Hypothalamus (tissue), 51 donors: ENCODE results near the gene PSMA4.
"Not testable (repeated sequence)": the region's sequence is repeated elsewhere in the genome, so short reads cannot be mapped to it uniquely, and the experiment has no call there.

Source experiments
- DNase-seq, 51 donors: peaks; one replicate each; lab custom pipeline; 2025; lab: John Stamatoyannopoulos, UW

The PSMA4 gene

DNA sequence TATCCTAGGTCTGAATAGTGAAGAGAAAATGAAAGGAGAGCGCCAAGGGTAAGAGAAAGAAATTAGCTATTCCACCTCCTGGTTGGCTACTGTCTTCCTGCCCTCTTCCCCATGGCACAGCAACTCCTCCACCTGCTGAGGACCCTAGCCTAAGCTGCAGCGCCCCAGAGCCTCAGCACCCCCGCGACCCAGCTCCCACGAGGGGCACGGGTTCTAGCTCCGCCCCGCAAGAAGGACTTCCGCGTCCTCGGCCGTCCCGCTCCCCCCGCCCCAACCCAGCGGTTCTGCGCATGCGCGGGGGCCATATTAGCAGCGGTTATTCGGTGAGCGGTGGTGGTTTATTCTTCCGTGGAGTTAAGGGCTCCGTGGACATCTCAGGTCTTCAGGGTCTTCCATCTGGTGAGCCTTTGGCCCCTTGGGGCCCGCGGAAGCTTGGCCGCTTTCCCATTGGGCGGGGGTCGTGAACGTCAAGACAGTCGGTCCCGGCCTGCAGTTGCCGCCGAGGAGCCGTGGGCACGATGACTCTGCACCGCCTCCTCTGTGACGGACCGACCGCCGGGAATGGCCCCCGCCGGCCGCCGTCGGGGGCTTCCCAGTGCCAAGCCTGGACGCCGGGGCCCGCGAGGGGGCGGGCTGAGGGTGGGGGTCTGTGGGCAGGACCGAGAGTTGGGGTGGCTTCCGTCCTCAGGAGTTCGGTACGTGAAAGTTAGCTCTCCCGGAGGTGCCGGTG is at the start of gene PSMA4:
Gene PSMA4 (plus strand): TSS at position 304 of the 730 bp plus-strand sequence. CDS start 1,484 bp downstream, outside the sequence.
- peak; percentile 61 to 98 (median 87) for DNase-seq

DNA sequence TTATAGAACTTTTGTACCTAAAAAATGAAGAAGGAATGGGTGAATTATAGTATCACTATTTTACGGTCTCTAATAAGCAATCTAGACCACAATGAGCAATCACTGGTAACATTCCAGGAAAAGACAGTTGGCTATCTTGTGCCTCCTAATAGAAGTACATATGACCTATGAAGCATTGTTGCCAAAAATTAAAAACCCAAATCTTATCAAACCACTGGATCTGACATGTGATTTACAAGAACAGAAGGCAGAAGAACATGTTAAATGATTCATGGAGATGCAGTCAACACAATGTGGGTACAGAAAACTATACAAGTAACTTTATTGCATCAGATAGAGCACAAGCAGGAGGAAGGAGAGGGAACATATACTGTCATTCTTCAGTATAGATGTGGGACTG is 47.4 kb upstream of the PSMA4 start:
- no peak for DNase-seq

DNA sequence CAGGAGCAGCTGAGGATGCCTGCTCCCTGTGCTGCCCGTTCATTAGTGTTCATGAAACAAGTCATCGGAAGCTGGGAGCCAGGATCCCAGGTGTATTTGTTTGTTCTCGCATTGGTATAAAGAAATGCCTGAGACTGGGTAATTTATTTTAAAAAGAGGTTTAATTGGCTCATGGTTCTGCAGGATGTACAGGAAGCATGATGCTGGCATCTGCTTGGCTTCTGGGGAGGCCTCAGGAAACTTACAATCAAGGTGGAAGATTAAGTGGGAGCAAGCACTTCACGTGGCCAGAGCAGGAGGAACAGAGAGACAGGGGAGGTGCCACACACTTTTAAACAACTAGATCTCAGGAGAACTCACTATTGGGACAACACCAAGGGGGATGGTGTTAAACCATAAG is 38.4 kb upstream of the PSMA4 start:
- no peak for DNase-seq

DNA sequence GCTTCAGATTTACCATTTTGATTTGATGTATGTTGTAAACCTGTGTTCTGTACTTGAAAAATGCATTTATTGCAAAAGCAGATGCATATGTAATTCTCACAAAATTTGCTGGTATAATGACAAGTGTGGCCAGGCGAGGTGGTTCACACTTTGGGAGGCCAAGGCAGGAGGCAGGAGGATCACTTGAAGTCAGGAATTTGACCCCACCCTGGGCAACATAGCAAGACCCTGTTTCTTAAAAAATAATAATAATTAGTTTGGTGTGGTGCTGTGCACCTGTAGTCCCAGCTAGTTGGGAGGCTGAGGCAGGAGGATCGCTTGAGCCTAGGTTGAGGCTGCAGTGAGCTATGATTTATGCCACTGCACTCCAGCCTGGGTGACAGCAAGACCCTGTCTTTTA is 37.6 kb upstream of the PSMA4 start:
- no peak for DNase-seq

DNA sequence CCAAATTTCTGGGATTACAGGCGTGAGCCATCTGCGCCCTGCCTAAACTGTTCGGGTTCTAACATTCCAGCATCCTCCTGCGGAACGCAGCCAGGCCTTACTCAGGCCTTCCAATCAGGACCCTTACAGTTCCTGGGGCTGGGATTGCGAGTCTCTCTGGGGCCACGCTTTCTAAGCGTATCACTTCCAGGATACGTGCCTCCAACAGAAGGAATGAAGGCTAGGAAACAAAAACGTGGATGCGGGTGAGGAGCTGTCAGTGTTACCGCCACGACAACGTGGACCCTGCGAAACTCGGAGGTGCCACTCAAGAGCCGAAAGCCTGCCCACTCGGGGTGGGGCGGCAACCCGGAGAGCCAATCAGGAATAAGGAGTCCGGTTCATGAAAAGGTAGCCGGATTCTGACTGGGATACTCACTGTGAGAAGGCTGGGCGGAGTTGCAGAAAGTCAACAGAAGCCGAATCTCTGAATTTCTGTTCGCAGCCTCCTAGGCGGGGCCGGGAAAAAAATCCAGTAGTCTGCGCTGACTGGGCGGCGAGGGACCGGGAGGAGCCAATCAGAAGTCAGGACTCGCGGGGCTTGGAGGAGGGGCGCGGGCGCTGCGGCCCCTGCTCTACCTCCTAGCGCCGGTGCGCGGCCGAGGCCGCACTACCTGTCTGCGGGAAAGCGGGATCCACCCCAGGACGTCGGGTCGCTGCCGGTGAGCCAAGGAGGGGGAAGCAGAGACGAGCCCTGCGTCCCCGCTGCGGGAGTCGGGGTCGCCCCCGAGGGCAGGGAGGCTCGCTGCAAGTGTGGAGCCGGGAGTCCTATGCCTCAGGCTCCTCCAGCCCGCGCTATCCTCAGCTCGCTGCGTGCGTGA is 33.0 kb upstream of the PSMA4 start, which contains the start of gene HYKK:
Gene HYKK (plus strand): TSS at position 607 of the 860 bp plus-strand sequence. CDS start 5,512 bp downstream, outside the sequence.
- DNase-seq = peak in 50 of 51 donors; percentile 26 to 93 (median 78)

DNA sequence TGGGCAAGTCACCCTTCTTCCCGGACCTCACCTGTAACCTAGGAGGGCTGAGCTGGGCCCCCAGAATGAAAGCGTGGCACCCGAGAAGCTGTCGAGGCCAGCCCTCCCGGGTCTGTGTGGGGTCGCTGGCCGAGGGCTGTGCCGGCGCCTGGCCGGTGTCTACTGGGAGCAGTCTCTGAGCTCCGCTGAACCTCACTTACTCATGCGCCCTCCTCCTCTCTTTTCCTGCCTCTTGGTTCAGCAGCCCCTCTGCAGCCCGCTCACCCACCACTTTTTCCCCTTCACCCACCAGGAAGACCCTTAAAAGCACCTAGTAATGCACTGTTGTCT is 32.4 kb upstream of the PSMA4 start:
- peak in 1 of 51 donors; percentile 20 for DNase-seq

DNA sequence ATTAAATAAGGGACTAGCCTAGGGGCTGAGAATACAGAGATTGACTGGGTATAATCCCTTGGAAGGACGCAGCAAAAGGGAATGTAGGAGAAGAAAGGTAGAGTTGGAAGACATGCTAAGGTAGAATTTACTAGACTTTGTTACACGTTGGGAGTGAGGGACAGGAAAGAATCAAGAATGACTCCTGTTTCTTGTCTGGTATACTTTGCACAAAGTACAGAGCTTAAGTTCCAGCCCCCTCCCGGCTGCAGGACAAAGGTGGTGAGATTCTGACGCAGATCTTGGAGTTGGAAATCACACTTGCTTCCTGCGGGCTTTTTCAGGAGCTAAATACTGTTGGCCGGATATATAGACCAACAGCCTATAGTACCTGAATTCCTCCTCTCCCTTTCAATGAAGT is 32.0 kb upstream of the PSMA4 start:
- DNase-seq = no peak

DNA sequence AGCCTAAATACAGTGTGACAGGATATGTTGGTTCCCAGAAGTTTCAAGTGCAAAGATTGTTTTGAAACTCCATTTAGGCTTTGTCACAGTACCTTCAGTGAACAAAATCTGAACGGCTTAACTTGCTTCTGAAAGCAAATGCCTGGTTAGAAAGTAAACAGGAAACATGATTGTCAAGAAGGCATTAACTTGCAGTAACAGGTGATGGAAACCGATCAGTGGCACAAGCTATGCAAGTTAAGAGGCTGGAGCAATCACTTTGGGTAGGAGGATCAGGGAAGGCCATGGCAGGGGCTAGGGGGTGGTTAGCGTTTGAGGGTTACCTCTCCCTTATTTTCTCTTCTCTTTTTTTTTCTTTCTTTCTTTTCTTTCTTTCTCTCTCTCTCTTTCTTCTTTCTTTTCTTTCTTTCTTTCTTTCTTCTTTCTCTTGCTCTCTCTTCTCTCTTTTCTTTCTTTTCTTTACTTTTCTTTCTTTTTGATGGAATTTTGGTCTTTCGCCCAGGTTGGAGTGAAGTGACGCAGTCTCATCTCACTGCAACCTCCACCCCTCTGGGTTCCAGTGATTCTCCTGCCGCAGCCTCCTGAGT is 30.4 kb upstream of the PSMA4 start:
- no peak for DNase-seq

DNA sequence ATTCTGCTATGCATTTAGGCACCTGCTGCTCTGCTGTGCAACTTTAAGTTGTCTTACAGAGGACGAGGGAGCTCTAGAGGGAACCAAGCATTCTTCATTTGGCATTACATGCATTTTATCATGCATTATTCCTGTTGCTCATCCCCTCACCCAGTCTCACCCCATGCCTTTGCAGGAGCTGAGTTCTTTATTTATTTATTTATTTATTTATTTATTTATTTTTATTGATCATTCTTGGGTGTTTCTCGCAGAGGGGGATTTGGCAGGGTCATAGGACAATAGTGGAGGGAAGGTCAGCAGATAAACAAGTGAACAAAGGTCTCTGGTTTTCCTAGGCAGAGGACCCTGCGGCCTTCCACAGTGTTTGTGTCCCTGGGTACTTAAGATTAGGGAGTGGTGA is 20.2 kb upstream of the PSMA4 start:
- DNase-seq = not testable (repeated sequence)

DNA sequence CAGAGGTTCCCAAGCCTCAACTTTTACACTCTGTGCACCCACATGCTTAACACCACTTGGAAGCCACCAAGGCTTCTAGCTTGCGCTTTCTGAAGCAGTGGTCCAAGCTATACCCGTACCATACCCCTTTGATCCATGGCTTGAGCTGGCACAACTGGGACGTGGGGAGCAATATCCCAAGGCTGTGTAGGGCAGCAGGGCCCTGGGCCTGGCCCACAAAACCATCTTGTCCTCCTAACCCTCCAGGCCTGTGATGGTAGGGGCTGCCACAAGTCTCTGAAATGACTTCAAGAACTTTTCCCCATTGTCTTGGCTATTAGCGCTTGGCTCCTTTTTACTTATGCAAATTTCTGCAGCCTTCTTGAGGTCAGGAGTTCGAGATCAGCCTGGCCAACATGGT is 16.0 kb upstream of the PSMA4 start:
- DNase-seq = no peak

DNA sequence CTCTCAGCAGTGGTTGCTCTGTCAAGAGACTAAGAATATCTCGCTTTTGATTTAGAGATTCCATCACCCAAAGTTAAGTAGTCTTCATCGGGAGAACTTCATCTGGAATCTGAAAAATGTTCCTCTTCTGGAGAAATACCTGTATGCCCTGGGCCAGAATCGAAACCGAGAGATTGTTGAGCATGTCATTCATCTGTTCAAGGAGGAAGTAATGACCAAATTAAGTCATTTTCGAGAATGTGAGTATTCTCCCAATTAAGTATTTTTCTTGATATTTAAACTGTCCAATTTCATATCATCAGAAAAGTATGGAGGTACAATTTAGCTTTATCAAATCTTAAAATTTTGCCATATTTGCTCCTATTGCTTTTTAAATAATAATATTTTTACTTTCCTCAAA is 12.9 kb upstream of the PSMA4 start:
- no peak for DNase-seq

DNA sequence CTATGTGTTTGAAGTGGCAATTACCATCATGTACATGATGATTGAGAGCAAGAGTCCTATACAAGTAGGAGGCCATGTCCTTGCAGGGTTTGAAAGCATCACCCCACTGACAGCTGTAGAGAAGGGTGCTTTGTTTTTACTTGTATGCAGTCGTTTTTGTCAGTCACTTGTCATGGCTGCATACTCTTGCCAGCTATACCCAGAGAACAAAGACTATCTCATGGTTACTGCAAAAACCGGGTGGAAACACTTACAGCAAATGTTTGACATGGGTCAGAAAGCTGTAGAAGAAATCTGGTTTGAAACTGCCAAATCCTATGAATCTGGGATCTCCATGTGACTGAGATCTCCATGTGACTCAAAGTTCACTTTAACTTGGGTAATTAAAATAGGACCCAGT is 6.9 kb upstream of the PSMA4 start:
- DNase-seq = peak in 4 of 51 donors; percentile 1 to 24 (median 12)

DNA sequence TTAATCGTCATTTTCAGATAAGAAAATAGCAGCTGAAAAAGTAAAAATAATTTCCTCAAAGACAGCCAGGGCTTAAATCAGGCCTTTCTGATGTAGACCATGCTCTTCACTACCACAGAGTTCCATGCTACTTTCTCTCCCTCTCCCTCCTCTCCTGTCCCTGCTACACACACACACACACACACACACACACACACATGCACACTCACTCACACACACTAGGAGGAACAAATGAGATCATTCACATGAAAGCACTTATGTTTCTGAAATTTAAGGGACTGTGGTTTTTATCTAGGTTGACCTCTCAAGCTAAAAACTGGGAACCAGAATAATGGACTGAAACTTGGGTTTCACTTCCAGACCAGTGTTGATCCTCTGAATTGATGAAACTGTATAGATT is 4.1 kb upstream of the PSMA4 start:
- no peak for DNase-seq

DNA sequence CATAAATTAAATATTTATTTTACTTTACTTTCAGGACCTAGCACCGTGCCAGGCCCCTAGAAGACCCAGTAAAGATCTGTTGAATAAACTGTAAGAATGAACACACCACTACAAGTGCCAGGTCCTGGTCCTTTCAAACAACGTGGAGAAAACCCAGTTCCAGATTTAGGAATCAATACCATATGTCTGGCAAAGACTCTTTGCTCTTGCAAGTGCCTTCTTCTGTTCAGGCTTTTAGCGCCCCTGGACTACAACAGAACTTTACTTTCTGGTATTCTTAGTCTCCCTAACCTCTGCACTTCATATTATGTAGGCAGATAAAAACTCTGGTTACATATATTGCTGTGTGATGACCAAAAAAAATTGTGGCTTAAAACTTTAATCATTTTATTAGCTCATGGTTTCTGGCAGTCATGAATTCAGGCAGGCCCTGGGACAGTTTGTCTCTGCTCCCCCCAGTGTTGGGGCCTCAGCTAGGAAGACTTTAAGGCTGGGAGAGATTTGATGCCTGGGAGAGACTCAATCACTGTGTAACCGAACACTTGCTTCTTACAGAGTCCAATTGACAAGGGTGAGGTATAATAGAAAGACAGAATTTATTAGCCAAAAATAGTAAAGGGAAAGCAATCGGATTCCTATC is 2.9 kb upstream of the PSMA4 start:
- no peak for DNase-seq

DNA sequence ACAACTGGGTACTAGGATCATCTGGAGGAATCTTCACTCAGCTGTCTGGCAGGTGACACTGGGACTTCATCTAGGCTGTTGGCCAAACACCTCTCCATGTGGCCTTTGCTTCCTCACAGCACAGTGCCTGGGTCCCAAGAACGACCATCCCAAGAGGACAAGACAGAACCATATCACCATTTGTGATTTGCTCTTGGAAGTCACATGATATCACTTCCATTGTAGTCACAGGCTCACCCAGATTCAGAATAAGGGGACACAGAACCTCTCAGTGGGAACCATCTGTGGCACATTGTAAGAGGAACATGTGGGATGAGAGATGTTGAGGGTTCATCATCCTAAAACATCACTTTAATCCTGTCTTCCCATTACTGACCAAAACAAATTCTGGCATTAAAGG is 1.9 kb upstream of the PSMA4 start:
- peak in 1 of 51 donors; percentile 1 for DNase-seq

DNA sequence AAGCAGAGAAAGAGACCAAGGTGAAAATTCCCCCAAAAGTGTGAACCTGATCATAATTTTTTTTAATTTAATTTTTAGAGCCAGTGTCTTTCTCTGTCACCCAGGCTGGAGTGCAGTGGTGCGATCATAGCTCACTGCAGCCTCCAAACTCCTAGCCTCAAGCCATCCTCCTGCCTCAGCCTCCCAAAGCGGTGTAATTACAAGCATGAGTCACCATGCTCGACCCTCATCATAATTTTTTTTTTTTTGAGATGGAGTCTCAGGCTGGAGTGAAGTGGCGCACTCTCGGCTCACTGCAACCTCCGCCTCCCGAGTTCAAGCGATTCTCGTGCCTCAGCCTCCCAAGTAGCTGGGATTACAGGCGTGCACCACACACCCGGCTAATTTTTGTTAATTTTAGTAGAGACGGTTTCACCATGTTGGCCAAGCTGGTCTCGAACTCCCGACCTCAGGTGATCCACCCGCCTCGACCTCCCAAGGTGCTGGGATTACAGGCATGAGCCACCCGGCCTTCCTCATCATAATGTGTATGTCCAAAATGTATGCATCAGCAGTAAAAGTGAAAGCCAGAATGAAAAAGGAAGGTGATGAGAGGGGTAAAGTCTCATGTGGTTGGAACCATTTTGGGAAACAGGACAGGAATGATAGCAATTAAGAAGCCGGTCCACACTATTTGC is 642 bp upstream of the PSMA4 start:
- DNase-seq = peak in 4 of 51 donors; percentile 0 to 22 (median 4)

DNA sequence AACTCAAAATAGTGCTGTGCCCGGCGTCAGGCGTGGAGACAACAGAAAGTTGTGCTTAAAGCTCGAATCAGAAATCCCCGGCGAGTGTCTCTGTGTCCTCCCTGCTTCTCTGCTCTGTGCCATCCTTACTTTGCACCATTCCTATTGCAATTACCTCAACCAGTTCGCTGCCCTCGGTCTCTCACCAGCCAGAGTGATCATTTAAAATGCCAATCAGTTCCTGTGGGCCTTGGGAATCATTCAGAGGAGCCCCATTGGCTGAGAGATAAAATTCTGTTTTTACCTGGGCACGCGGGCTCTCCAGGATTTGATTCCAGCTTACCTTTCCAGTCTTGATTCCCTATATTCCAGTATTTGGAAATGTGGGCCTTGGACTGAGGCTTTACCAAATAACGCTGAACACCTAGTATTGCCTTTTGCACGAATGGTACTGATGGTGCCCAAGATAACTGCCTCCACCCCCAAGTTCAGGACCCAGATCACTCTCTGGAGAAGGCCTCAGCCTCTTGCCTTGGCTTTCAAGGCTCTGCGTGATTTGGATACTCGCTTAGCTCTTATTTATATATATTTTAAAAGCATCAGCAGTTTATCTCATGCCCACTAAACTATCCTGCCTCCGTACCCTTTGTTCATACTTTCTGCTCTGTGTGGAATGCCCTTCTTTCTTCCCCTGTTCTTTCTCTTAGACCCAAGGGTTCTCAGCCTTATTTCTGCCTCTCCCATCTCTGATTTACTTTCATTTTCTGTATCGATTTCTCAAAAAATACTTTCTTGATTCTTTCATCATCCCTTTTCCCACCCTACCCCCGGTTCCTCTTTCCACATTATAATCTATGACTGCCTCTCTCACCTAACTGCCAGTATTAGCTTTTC is 863 bp downstream of the PSMA4 start:
- no peak for DNase-seq

DNA sequence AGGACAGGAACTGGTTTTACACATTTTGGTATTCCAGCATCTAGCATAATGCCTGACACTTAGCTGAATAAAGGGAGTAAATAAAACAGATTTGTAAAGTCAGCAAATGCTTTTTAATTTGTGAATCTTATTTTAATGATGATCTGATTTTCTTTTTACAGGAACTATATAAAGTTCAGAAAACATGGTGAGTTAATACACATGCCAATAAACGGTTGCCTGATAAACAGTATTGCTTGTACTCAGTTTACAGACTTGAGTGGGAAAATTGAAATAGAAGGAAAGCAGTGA is 1.4 kb downstream of the PSMA4 start:
- no peak for DNase-seq

DNA sequence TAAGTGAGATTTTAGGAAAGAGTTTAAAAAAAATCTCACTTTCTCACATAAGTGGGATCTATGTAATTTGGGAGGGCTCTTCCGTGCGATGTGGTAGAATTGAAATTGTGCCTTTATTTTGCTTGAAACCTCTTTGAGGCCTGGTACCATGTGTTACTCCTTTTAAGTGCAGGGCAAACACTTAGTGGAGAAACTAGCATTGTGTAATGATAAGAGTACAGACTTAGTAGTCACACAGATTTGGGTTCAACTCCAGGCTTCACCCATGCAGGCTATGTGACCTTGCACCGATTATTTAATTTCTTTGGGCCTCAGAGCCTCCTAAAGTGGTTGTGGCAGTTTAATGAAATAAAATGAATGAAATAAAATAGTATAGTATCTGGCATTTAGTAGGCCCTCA is 2.4 kb downstream of the PSMA4 start:
- no peak for DNase-seq

DNA sequence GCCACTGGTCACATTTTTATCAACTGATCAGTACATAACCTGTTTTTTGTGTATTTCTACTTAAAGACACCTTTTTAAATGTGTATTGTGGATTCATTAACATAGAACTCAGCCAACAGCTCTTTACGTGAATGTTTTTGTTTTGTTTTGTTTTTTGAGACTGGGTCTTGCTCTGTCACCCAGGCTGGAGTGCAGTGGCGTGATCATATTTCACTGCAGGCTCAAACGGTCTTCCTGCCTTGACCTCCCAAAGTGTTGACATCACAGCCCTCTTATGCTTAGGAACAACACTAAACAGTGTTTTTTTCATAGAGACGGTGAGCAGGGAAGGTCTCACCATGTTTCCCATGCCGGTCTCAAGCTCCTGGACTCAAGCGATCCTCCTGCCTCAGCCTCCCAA is 9.9 kb downstream of the PSMA4 start:
- no peak for DNase-seq
